Measurements from ENCODE around the gene RNF112. TPM values are rescaled to one million over a fixed set of nuclear protein-coding genes. Genes with fewer than 3 reads are reported as not detected.

Gene RNF112
- total and polyA plus RNA-seq, 2 of the 13 experiments (the other 11 are each of a cell fraction or from before 2014, with no cell fraction given), result 0.05 TPM; not detected in 1

DNA sequence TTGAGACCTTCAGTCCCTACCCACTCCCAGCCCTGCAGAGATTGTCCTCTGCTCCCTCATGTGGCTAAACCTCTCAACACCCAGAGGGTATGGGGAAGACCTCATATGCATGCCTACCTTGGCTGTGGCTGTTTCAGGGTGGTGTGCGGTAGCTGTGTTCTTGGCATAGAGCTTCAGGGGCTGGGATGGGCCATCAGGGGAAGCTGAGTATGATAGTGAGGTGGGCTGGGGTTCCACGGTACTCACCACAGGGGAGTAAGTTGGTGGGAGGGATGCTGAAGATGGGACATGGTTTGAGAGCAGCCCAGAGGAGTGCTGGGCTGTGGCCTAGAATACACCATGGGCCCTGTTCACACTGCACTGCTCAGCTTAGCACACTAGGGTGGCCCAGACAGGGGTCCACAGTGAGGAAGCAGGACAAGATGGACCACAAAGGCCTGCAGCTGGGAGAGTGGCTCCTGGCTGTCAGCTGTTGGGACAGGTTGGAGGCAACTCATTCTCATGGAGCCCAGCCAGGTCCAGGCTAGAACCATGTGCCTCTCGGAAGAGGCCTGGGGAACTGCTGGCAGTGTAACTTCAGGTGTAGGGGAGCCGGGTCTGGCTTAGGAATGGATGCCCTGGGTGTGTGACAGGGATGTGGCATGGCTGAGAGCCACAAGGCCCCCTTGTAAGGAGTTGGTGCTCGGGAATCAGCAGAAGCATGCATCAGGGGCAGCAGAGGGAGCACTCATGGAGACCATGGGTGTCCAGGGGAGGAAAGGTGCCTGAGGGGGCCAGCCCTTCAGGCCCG lies 27.2 kb upstream of the RNF112 start:
- Histone ChIP-seq H3K4me1 (ENCODE audit: insufficient read depth, low read length) (peaks cover 50% of the 10 kb centered on the region), H4K20me1 (ENCODE audit: insufficient read depth, low read length) (no peaks in the 10 kb centered on the region), H3K9me3 (ENCODE audit: low read length) (no peaks in the 10 kb centered on the region), H3K4me3 (replicated peaks in 1 of 3; ENCODE audit: insufficient read depth in 1 of 3, low read depth in 2 of 3, low read length in 3 of 3) (no peak overlapping the region), H3K27me3 (ENCODE audit: control insufficient read depth in 1 of 2, insufficient read depth in 2 of 2, low read length in 2 of 2) (0 out of 5 replicates have a peak, but pooled peaks cover 0 to 3% of the 10 kb centered on the region in 2 experiments), H3K36me3 (replicated peaks in 1 of 2; ENCODE audit: control insufficient read depth in 1 of 2, insufficient read depth in 2 of 2, low read length in 2 of 2) (peaks cover 13 to 41% of the 10 kb centered on the region in 2 experiments), H3K27ac (ENCODE audit: extremely low read length, insufficient read depth, low read length) (no peak overlapping the region), H3K79me2 (ENCODE audit: insufficient read depth, low read length) (peaks cover 8% of the 10 kb centered on the region), H3K9ac (ENCODE audit: insufficient read depth, low read depth, low read length) (no peak overlapping the region), H2AFZ (ENCODE audit: low read length) (no peak overlapping the region), H3K4me2 (ENCODE audit: low read depth, low read length) (no peak overlapping the region)
- no peak for FAIRE-seq
- CTCF ChIA-PET (ENCODE audit: low intra/inter-chr PET ratio, low total read pairs), result no interaction called here
- no TSS peak for BruUV-seq (replicated peaks)
- intact Hi-C loops (cut with micrococcal nuclease; ENCODE audit: unreplicated experiment) (no loop called here), in situ Hi-C loops (cut with HindIII; ENCODE audit: extremely low pct_ligation_motif_present, low pct_unique_long_range_greater_than_20kb) (no loop called here)
- TF ChIP-seq ATF7 (IDR thresholded peaks at IDR 0.05) (no peak), ATF7 (CRISPR knock-in tag; IDR thresholded peaks at IDR 0.05) (no peak)
- 99% methylated on average over 6 of the region's 6 CpGs for WGBS (ENCODE audit: low lambda C conversion rate)
- no peak for DNase-seq (ENCODE audit: low spot score)
- POLR2A ChIA-PET, result no interaction called here
- ATAC-seq, result no peak

DNA sequence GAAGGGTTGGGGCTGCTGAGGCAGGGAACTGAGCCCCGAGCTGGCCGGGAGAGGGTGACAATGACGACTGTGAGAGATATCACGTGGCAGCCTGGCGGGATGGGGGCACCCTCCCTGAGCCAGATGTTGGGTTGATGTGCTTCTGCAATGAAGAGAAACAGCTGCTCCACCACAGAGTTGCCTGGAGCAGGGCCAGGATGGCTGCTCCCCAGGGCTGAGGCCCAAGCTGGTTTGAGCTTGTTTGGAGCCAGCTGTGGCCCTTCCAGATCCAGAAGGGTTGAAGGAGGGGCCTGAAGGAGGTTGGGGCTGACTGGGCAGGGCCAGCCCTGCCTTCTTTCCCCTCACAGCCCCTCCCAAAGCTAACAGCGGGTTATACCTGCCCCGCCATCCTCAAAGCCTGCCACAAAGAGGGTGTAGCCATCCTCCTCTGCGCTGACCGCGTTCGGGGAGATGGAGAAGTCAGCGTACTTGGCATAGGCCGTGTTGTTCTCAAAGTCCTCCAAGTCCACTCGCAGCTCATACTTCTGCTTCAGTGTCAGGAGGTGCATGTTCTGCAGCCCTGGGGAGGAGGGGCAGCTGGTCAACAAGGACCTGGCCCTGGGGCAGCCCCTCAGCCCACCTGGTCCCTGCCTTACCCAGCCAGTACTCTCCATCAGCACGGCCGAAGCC lies 26.2 kb upstream of the RNF112 start:
- Histone ChIP-seq H3K4me1 (ENCODE audit: insufficient read depth, low read length) (peaks cover 41% of the 10 kb centered on the region), H2AFZ (ENCODE audit: low read length) (no peak overlapping the region), H4K20me1 (ENCODE audit: insufficient read depth, low read length) (no peaks in the 10 kb centered on the region), H3K79me2 (ENCODE audit: insufficient read depth, low read length) (no peaks in the 10 kb centered on the region), H3K27me3 (ENCODE audit: control insufficient read depth in 1 of 2, insufficient read depth in 2 of 2, low read length in 2 of 2) (0 out of 5 replicates have a peak, but pooled peaks cover 0 to 10% of the 10 kb centered on the region in 2 experiments), H3K4me3 (replicated peaks in 1 of 3; ENCODE audit: insufficient read depth in 1 of 3, low read depth in 2 of 3, low read length in 3 of 3) (no peak overlapping the region), H3K36me3 (replicated peaks in 1 of 2; ENCODE audit: control insufficient read depth in 1 of 2, insufficient read depth in 2 of 2, low read length in 2 of 2) (peaks cover 13 to 35% of the 10 kb centered on the region in 2 experiments), H3K9me3 (ENCODE audit: low read length) (no peaks in the 10 kb centered on the region), H3K27ac (ENCODE audit: extremely low read length, insufficient read depth, low read length) (no peak overlapping the region), H3K9ac (ENCODE audit: insufficient read depth, low read depth, low read length) (no peak overlapping the region), H3K4me2 (ENCODE audit: low read depth, low read length) (no peak overlapping the region)
- CTCF ChIA-PET (ENCODE audit: low intra/inter-chr PET ratio, low total read pairs), result no interaction called here
- DNase-seq (ENCODE audit: low spot score) (no peak), FAIRE-seq (no peak), ATAC-seq (no peak)
- 96% methylated on average over 13 of the region's 16 CpGs for WGBS (ENCODE audit: low lambda C conversion rate)
- in situ Hi-C loops (cut with HindIII; ENCODE audit: extremely low pct_ligation_motif_present, low pct_unique_long_range_greater_than_20kb) (no loop called here), intact Hi-C loops (cut with micrococcal nuclease; ENCODE audit: unreplicated experiment) (no loop called here)
- TF ChIP-seq NAIF1 (CRISPR knock-in tag; IDR thresholded peaks at IDR 0.05; ENCODE audit: borderline replicate concordance), result no peak
- no peak for TF ChIP-seq SIX1 (CRISPR knock-in tag; IDR thresholded peaks at IDR 0.05; ENCODE audit: borderline replicate concordance)
- TF ChIP-seq ARNTL (CRISPR knock-in tag; IDR thresholded peaks at IDR 0.05), result no peak
- TF ChIP-seq SP2 (CRISPR knock-in tag; IDR thresholded peaks at IDR 0.05), result no peak
- TF ChIP-seq ONECUT2 (CRISPR knock-in tag; IDR thresholded peaks at IDR 0.05), result no peak
- no peak for TF ChIP-seq PLRG1 (conservative IDR thresholded peaks at IDR 0.05)
- TF ChIP-seq, protein P1, sequence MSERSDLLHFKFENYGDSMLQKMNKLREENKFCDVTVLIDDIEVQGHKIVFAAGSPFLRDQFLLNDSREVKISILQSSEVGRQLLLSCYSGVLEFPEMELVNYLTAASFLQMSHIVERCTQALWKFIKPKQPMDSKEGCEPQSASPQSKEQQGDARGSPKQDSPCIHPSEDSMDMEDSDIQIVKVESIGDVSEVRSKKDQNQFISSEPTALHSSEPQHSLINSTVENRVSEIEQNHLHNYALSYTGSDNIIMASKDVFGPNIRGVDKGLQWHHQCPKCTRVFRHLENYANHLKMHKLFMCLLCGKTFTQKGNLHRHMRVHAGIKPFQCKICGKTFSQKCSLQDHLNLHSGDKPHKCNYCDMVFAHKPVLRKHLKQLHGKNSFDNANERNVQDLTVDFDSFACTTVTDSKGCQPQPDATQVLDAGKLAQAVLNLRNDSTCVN (CRISPR knock-in tag; IDR thresholded peaks at IDR 0.05; ENCODE audit: borderline replicate concordance), result no peak
- TF ChIP-seq ZNF629 (CRISPR knock-in tag; conservative IDR thresholded peaks at IDR 0.05), result no peak
- TF ChIP-seq ATF1 (CRISPR knock-in tag; IDR thresholded peaks at IDR 0.05), result no peak
- TF ChIP-seq ZNF670 (CRISPR knock-in tag; IDR thresholded peaks at IDR 0.05; ENCODE audit: borderline replicate concordance), result no peak
- TF ChIP-seq ARNT (IDR thresholded peaks at IDR 0.05), result no peak
- no peak for TF ChIP-seq ZFP90 (CRISPR knock-in tag; IDR thresholded peaks at IDR 0.05; ENCODE audit: borderline replicate concordance)
- no peak for TF ChIP-seq TAF15 (IDR thresholded peaks at IDR 0.05; ENCODE audit: low read depth, low read length, poor library complexity, severe bottlenecking)
- POLR2A ChIA-PET, result no interaction called here
- BruUV-seq (replicated peaks), result no TSS peak

Measured in HepG2 (cell line).